ENCODE data around the gene CHCHD6.

The CHCHD6 gene

DNA sequence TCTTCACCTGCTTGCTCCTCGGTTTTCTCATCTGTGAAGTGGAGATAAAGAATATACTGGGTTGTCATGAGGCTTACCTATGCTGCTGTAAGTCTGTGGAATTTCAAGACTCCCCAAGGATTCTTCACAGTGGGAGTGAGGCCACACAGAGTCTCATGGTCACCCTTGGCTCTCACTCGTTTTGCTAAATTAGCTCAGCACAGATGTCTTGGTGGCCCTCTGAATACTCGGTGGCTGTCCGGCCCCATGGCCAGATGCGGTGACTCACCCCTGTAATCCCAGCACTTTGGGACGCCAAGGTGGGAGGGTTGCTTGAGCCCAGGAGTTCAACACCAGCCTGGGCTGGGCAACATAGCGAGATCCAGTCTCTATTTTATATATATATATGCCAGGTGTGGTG, 5.0 kb upstream of the CHCHD6 start:
- no peak for FAIRE-seq

GRCh38 chr3:126704494-126705214, 614 bp downstream of the CHCHD6 start:
- FAIRE-seq (no peak), DNase-seq (ENCODE audit: insufficient read length, low spot score) (peak; percentile 9)

More for the DNA sequence above, 5.0 kb upstream of the CHCHD6 start:
- DNase-seq (ENCODE audit: insufficient read length, low spot score), result no peak

GRCh38 chr3:126706631-126707030, 2.6 kb downstream of the CHCHD6 start:
- no peak for FAIRE-seq

DNA sequence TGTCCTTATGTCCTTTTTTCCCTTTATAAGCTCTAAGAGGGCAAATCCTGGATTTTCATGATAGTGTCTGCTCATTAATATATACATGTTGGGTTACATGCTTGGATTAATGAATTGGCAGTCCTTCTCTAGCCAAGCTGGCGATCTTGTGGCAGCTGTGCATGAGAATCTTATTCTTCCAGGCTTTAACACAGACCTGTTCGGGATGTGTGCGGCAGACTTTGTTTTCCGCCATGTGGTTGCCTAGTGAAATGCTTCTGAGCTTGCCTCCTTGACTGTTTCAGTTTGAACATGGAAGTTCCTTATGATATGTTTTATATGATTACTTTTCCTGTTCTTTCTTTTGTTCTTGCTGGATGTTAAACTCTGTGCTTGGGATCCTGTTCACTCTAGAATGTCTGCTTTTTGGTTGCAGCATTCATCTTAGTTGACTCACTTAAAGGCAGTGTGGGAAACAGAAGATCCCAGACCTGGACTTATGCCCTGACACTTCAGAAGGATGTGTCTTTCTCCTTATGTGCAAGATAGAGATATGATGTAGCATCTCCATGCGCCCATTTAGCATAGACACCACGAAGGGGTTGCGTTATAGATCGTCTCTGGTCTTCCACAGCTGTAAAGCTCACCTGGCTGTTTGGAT, 7.2 kb downstream of the CHCHD6 start:
- FAIRE-seq (no peak), DNase-seq (ENCODE audit: insufficient read length, low spot score) (no peak)

More at GRCh38 chr3:126706631-126707030, 2.6 kb downstream of the CHCHD6 start:
- no peak for DNase-seq (ENCODE audit: insufficient read length, low spot score)

- FAIRE-seq (no peak), DNase-seq (ENCODE audit: insufficient read length, low spot score) (no peak)
Measured at GRCh38 chr3:126713199-126713598, 9.2 kb downstream of the CHCHD6 start.

- FAIRE-seq, result no peak
- no peak for DNase-seq (ENCODE audit: insufficient read length, low spot score)
Measured at GRCh38 chr3:126714276-126714900, 10.3 kb downstream of the CHCHD6 start.

DNA sequence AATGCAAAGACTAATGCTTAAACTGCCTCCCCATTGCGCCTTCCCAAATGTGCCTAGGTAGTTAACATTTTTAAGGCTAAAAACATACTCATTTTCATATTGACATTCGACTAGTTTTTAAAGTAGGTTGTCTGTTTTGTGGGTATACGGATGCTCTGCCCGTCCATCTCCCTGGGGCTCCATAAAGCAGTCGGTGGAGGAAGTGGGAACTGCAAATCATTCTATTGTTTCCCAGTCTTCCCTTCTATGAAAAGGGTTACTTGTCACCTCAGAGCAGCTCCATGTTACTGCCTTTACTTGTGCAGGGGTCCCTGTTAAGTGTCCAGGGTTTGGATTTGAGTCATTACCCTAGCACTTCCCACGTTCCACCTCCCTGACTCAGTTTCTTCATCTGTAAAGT, 10.9 kb downstream of the CHCHD6 start:
- FAIRE-seq (no peak), DNase-seq (ENCODE audit: insufficient read length, low spot score) (no peak)

GRCh38 chr3:126715432-126715831, 11.4 kb downstream of the CHCHD6 start:
- FAIRE-seq, result no peak

DNA sequence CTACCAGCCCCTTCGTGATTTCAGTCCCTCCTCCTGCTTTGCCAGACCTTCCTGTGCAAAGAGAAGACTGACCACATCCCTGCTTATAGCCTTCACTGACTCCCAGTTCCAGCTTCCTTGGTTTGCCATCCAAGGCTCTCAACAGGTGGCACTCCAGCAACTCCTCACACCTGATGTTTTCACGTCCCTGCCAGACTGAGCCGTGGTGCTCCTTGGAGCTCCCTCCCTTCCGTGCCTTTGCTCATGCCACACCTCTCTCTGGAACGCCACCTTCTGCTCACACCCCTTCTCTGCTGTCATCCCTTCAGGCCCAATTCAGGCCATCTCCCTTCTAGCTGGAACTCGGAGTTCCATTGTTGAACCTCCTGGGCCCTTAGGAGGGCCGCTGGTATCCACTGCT, 12.0 kb downstream of the CHCHD6 start:
- FAIRE-seq, result no peak
- DNase-seq (ENCODE audit: insufficient read length, low spot score), result no peak

More at GRCh38 chr3:126715432-126715831, 11.4 kb downstream of the CHCHD6 start:
- DNase-seq (ENCODE audit: insufficient read length, low spot score), result no peak

DNA sequence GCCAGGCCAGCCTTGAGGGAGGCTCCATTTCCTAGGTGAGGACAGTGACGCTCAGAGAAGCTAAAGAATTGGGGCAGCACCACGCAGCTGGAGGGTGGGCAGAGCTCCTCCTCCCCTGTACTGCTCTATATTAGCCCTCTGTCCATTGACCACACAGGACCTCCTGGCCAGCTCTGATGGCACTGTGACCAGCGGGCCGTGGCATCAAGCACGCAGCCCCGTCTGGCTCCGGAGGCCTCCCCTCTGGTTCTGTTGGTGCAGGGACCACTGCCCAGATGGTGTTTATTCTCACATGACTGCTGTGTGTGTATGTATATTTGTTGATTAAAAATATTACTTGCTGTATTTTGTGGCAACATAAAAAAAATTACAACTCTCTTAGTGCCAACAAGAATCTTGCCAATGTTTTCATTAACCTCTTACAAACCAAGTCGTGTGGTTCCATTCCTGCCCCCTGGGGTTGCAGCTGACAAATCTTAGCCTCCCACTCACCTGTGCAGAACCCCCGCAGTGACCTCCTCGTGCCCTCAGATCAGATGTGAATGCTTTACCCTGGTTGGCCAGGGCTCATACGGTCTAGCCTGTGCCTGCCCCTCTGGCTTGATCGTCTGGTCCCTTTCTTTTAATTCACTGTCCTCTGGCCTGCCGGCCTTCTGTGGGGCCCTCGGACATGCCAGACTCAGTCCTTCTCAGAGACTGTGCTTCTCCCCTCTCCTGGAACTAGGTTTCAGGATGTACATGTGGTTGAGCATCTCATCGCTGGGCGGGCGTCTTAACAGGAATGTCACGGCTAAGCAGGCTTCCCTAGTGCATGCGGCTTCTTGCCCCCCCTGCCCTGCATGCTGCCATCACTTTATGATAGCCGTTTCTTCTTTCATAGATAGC, 14.8 kb downstream of the CHCHD6 start:
- DNase-seq (ENCODE audit: insufficient read length, low spot score) (no peak), FAIRE-seq (no peak)

- FAIRE-seq, result no peak
- no peak for DNase-seq (ENCODE audit: insufficient read length, low spot score)
Measured at GRCh38 chr3:126720596-126720995, 16.6 kb downstream of the CHCHD6 start.

DNA sequence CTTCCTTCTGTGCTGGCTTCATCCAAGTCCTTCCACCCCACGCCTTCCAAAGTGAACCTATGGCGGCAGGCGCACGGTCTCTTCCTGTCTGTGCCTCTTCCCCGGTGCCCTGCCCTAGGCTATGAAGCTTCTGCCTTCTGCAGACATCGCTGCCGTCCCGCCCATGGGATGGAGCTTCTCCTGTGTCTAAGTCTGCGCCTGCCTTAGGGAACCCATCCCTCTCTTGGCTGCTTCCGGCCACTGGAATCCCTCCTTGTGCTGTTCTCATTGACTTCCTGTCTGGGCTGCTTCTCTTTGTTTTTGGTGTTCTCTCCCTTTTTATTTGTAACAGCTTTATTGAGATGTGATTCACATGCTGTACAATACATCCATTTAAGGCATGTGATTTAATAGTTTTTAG, 17.2 kb downstream of the CHCHD6 start:
- FAIRE-seq (no peak), DNase-seq (ENCODE audit: insufficient read length, low spot score) (no peak)

GRCh38 chr3:126723237-126723636, 19.2 kb downstream of the CHCHD6 start:
- FAIRE-seq, result no peak
- DNase-seq (ENCODE audit: insufficient read length, low spot score), result no peak

GRCh38 chr3:126723801-126724200, 19.8 kb downstream of the CHCHD6 start:
- DNase-seq (ENCODE audit: insufficient read length, low spot score) (no peak), FAIRE-seq (no peak)

DNA sequence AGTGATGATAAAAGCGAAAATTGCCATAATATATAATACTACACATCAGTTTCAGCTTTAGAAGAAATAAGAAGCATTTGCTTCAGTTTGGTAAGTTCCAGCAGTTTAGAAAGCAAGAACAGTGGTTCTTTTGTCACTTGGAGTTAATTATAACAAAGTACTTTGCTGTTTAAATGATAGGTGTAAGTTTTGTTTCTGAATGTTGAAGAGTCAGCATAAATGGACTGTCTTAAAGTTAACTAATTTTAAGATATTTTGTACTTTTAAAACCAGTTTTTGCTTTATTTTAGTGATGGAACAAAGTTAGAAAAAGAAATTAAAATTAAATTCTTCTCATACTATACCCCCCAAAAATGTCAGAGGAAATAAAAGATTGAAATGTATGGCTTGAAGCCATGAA, 24.6 kb downstream of the CHCHD6 start:
- FAIRE-seq, result no peak
- DNase-seq (ENCODE audit: insufficient read length, low spot score), result no peak

GRCh38 chr3:126730376-126730775, 26.3 kb downstream of the CHCHD6 start:
- FAIRE-seq (no peak), DNase-seq (ENCODE audit: insufficient read length, low spot score) (no peak)

- FAIRE-seq, result no peak
- no peak for DNase-seq (ENCODE audit: insufficient read length, low spot score)
Measured at GRCh38 chr3:126731044-126731443, 27.0 kb downstream of the CHCHD6 start.

- FAIRE-seq, result no peak
Measured at GRCh38 chr3:126732281-126733060, 28.4 kb downstream of the CHCHD6 start.

GRCh38 chr3:126733061-126733430, 29.0 kb downstream of the CHCHD6 start:
- DNase-seq (ENCODE audit: insufficient read length, low spot score), result no peak
- FAIRE-seq, result no peak

More at GRCh38 chr3:126732281-126733060, 28.4 kb downstream of the CHCHD6 start:
- DNase-seq (ENCODE audit: insufficient read length, low spot score), result no peak

- FAIRE-seq (no peak), DNase-seq (ENCODE audit: insufficient read length, low spot score) (no peak)
Measured at GRCh38 chr3:126734106-126734723, 30.2 kb downstream of the CHCHD6 start.

Measured in HTR-8/SVneo (cell line).